CD14-positive monocyte (primary cell): ENCODE results near the gene TTC38. TPM values are rescaled to one million over a fixed set of nuclear protein-coding genes. Genes with fewer than 3 reads are reported as not detected.

Experiments used
- DNase-seq, 3 donors: peaks; one replicate each; pipeline ENCODE4 v3.0.0-alpha.2; 2011 to 2022
- H2AFZ ChIP-seq: 2 replicates; pipeline ENCODE4 v1.6.0; 2012; ENCODE audit warnings: mild to moderate bottlenecking, low read depth, low read length, inconsistent platforms; ENCODE audit not compliant: insufficient read depth, poor library complexity, severe bottlenecking
- H3K27ac ChIP-seq, 2 donors: 1 replicate in 1 of 2; 2 replicates in 1 of 2; pipeline ENCODE4 v1.5.1; 2012 to 2013; ENCODE audit warnings: low read length in 2 of 2, control low read depth in 1 of 2, inconsistent platforms in 1 of 2, low read depth in 1 of 2, mild to moderate bottlenecking in 1 of 2
- H3K27me3 ChIP-seq, 2 donors: one replicate each; pipeline versions ENCODE4 v1.6.0 to v1.6.1; 2011 to 2013; ENCODE audit warnings: low read length in 2 of 2; ENCODE audit not compliant: control insufficient read depth in 2 of 2, insufficient read depth in 2 of 2
- H3K36me3 ChIP-seq, 2 donors: replicated peaks in 1 of 2; 1 replicate in 1 of 2; 2 replicates in 1 of 2; pipeline versions ENCODE4 v1.5.1 to v1.6.1; 2012 to 2013; ENCODE audit warnings: low read length in 2 of 2, control low read depth in 1 of 2, inconsistent platforms in 1 of 2, mild to moderate bottlenecking in 1 of 2; ENCODE audit not compliant: insufficient read depth in 2 of 2, control insufficient read depth in 1 of 2
- H3K4me1 ChIP-seq, 2 donors: 1 replicate in 1 of 2; 2 replicates in 1 of 2; pipeline versions ENCODE4 v1.5.1 to v1.6.1; 2012 to 2013; ENCODE audit warnings: low read length in 2 of 2, control low read depth in 1 of 2, inconsistent platforms in 1 of 2, mild to moderate bottlenecking in 1 of 2, moderate library complexity in 1 of 2; ENCODE audit not compliant: insufficient read depth in 2 of 2, control insufficient read depth in 1 of 2
- H3K4me2 ChIP-seq: replicated peaks from 2 replicates; pipeline ENCODE3; 2012; ENCODE audit warnings: low read length, moderate library complexity, mild to moderate bottlenecking; ENCODE audit not compliant: poor library complexity, severe bottlenecking; ENCODE audit errors: extremely low read depth
- H3K4me3 ChIP-seq, 3 experiments: fragments of 200-600 bp in 1 of 3; sonication (generic) in 1 of 3; replicated peaks in 1 of 3; 1 replicate in 2 of 3; 2 replicates in 1 of 3; pipeline ENCODE4 v1.5.1; 2011 to 2013; ENCODE audit warnings: low read length in 3 of 3, mild to moderate bottlenecking in 3 of 3, control low read depth in 2 of 3, low read depth in 2 of 3, inconsistent platforms in 1 of 3, moderate library complexity in 1 of 3
- H3K79me2 ChIP-seq: 2 replicates; pipeline ENCODE4 v1.6.0; 2012; ENCODE audit warnings: mild to moderate bottlenecking, control low read depth, inconsistent platforms, low read length, moderate library complexity; ENCODE audit not compliant: insufficient read depth
- H3K9ac ChIP-seq: 2 replicates; pipeline ENCODE4 v1.6.0; 2017; ENCODE audit warnings: low read length, mild to moderate bottlenecking; ENCODE audit not compliant: insufficient read depth, poor library complexity, severe bottlenecking
- H3K9me3 ChIP-seq, 2 donors: replicated peaks in 1 of 2; 1 replicate in 1 of 2; 2 replicates in 1 of 2; pipeline versions ENCODE4 v1.5.1 to v1.6.1; 2012 to 2013; ENCODE audit warnings: low read length in 2 of 2, control low read depth in 1 of 2; ENCODE audit not compliant: control insufficient read depth in 1 of 2, insufficient read depth in 1 of 2
- H4K20me1 ChIP-seq: 2 replicates; pipeline ENCODE4 v1.6.0; 2012; ENCODE audit warnings: mild to moderate bottlenecking, low read length, control low read depth, moderate library complexity; ENCODE audit not compliant: insufficient read depth
- H3K27ac Mint-ChIP-seq, 7 donors: one replicate each; pipeline ENCODE4 v1.8.0; 2020; ENCODE audit warnings: mild to moderate bottlenecking in 7 of 7, mixed read lengths in 7 of 7, moderate library complexity in 6 of 7, inconsistent platforms in 2 of 7
- H3K27me3 Mint-ChIP-seq, 3 donors: one replicate each; pipeline ENCODE4 v1.8.0; 2021 to 2022; ENCODE audit warnings: low read depth in 3 of 3, mild to moderate bottlenecking in 3 of 3, mixed read lengths in 3 of 3, moderate library complexity in 3 of 3, inconsistent platforms in 1 of 3
- H3K36me3 Mint-ChIP-seq, 2 donors: one replicate each; pipeline ENCODE4 v1.8.0; 2020; ENCODE audit warnings: mixed read lengths in 2 of 2, inconsistent platforms in 1 of 2, mild to moderate bottlenecking in 1 of 2
- H3K4me1 Mint-ChIP-seq: one replicate; pipeline ENCODE4 v1.8.0; 2020; ENCODE audit warnings: mild to moderate bottlenecking, mixed read lengths
- H3K4me3 Mint-ChIP-seq, 2 donors: one replicate each; pipeline ENCODE4 v1.8.0; 2020; ENCODE audit warnings: mild to moderate bottlenecking in 2 of 2, mixed read lengths in 2 of 2, moderate library complexity in 1 of 2
- H3K9me3 Mint-ChIP-seq, 7 donors: one replicate each; pipeline ENCODE4 v1.8.0; 2020 to 2022; ENCODE audit warnings: mixed read lengths in 7 of 7, mild to moderate bottlenecking in 6 of 7, moderate library complexity in 6 of 7, inconsistent platforms in 2 of 7
- WGBS: methylation state at CpG from one replicate; pipeline ENCODE4 v1.1.5; 2013; ENCODE audit warnings: missing lambda C conversion rate; ENCODE audit not compliant: insufficient coverage; 5-methylcytosine and 5-hydroxymethylcytosine counted together
- intact Hi-C, 2 donors: fragments of 100-400 bp; cut with micrococcal nuclease; formaldehyde crosslinking; loops; one replicate each; pipeline versions ENCODE4 v1.15.0 to v1.15.1; 2023
- polyA plus RNA-seq, 3 donors: library from polyadenylated mRNA; depleted of rRNA in 1 of 3; unstranded in 2 of 3; stranded (reverse) in 1 of 3; fragments of 300-500 nt in 2 of 3; fragments of >200 nt in 1 of 3; fragmentation: Illumina TruSeq in 2 of 3; gene quantifications; 1 replicate in 2 of 3; 2 replicates in 1 of 3; pipeline ENCODE4 v1.2.3, GENCODE V29; 2012 to 2021
- TF ChIP-seq, protein P1 (sequence below): fragments of 200-600 bp; IDR thresholded peaks from one replicate; pipeline ENCODE4 v1.8.0; 2022; ENCODE audit warnings: antibody characterized with exemption, mild to moderate bottlenecking

Gene TTC38
- polyA plus RNA-seq, 3 donors: 14.7 to 22.5 (median 17.0) TPM

DNA sequence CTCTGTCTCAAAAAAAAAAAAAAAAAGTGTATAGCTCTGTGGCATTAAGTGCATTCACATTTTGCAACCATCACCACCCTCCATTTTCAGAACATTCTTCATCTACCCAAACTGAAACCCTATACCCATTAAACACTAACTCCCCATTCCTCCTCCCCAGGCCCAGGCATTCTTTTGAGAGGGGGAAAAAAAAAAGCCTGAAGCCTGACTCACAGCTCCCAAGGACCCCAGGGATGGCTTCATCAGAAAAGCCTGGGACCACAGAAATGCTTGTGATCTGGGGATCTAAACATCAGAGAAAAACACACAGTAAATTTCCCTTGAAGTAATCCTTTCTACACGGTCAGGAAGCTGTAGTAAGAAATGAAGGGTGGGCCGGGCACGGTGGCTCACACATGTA lies 18.2 kb downstream of the TTC38 start:
- Histone ChIP-seq H3K36me3 (peaks cover 46 to 64% of the 10 kb centered on the region in 2 donors), H3K9me3 (no peaks in the 10 kb centered on the region), H3K9ac (no peak overlapping the region), H3K27me3 (no peaks in the 10 kb centered on the region), H3K4me1 (peaks cover 19 to 21% of the 10 kb centered on the region in 2 donors), H3K79me2 (no peaks in the 10 kb centered on the region), H3K27ac (no peak overlapping the region), H4K20me1 (no peaks in the 10 kb centered on the region), H3K4me2 (no peak overlapping the region), H2AFZ (no peak overlapping the region), H3K4me3 (no peak overlapping the region)
- H3K4me1 Mint-ChIP-seq: peaks cover 18% of the 10 kb centered on the region
- no peak for DNase-seq
- WGBS: no CpG with 5 or more reads among the region's 3 CpGs
- peaks cover 0 to 1% (median 1%) of the 10 kb centered on the region in 3 donors for H3K27me3 Mint-ChIP-seq
- H3K9me3 Mint-ChIP-seq: peaks cover 0 to 2% (median 0%) of the 10 kb centered on the region in 7 donors
- H3K36me3 Mint-ChIP-seq: peaks cover 64 to 77% of the 10 kb centered on the region in 2 donors
- intact Hi-C loops: no loop called here
- TF ChIP-seq, protein P1, sequence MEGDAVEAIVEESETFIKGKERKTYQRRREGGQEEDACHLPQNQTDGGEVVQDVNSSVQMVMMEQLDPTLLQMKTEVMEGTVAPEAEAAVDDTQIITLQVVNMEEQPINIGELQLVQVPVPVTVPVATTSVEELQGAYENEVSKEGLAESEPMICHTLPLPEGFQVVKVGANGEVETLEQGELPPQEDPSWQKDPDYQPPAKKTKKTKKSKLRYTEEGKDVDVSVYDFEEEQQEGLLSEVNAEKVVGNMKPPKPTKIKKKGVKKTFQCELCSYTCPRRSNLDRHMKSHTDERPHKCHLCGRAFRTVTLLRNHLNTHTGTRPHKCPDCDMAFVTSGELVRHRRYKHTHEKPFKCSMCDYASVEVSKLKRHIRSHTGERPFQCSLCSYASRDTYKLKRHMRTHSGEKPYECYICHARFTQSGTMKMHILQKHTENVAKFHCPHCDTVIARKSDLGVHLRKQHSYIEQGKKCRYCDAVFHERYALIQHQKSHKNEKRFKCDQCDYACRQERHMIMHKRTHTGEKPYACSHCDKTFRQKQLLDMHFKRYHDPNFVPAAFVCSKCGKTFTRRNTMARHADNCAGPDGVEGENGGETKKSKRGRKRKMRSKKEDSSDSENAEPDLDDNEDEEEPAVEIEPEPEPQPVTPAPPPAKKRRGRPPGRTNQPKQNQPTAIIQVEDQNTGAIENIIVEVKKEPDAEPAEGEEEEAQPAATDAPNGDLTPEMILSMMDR: no peak
- H3K4me3 Mint-ChIP-seq: no peak overlapping the region
- peak overlapping the region in 2 of 7 donors; percentile 55 to 60 for H3K27ac Mint-ChIP-seq

DNA sequence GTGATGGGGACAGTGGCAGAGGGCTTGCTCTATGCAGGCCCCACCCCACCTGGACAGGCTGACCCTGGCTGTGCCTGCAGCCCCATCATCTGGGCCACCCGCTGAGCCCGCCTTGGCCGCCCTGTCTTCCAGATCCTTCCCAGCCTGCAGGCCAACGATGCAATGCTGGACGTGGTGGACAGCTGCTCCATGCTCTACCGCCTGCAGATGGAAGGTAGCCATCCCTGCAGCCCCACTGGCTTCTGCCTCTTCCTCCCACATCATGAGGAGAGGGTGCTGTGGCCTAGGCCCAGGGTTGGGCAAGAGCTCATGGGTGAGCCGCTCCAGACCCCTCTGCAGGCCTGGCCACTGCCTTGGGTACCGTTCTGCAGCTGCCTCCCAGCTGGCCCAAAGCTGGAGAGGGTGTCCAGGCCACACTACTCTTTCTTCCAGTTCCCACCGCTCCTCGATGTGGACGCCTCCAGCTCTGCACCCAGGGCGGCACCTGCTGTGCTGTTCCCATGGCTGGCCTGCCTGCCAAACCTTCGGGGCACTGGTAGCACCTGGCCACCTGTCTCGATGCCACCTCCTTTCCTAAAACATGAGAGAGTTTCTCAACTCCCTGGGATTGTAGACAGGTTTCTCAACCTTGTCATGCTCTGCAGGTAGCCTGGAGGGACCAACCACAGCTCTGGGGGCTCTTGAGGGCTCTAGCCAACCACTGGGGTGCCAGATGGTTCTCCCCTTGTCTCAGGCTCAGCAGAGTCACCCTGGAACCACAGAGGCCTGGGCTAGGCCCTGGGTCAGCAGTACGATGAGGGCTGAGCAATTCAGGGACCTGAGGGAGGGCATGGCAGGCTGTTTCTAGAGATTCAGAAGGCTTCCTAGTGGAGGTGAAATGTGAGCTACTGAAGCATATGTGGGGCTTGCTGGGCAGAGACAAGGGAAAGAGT lies 19.4 kb downstream of the TTC38 start:
- Mint-ChIP-seq H3K27ac (peak overlapping the region in 5 of 7 donors; percentile 47 to 90 (median 77)), H3K27me3 (peaks cover 0 to 1% (median 1%) of the 10 kb centered on the region in 3 donors), H3K9me3 (peaks cover 3 to 11% (median 7%) of the 10 kb centered on the region in 7 donors), H3K4me3 (peak overlapping the region; percentile 65 to 67), H3K4me1 (peaks cover 18% of the 10 kb centered on the region), H3K36me3 (peaks cover 61 to 77% of the 10 kb centered on the region in 2 donors)
- no peaks in the 10 kb centered on the region for H3K27me3 ChIP-seq
- peak overlapping the region; percentile 59 for H3K9ac ChIP-seq
- 93% methylated on average over 14 of the region's 15 CpGs for WGBS
- H3K27ac ChIP-seq: peak overlapping the region; percentile 28 to 70
- no peaks in the 10 kb centered on the region for H4K20me1 ChIP-seq
- no peaks in the 10 kb centered on the region for H3K79me2 ChIP-seq
- H2AFZ ChIP-seq: peak overlapping the region; percentile 74
- no peak for DNase-seq
- peak overlapping the region; percentile 73 for H3K4me2 ChIP-seq
- H3K36me3 ChIP-seq: peaks cover 37 to 63% of the 10 kb centered on the region in 2 donors
- H3K4me1 ChIP-seq: peaks cover 19 to 21% of the 10 kb centered on the region in 2 donors
- peaks cover 0 to 7% of the 10 kb centered on the region in 2 donors for H3K9me3 ChIP-seq
- TF ChIP-seq, protein P1: no peak
- H3K4me3 ChIP-seq: peak overlapping the region in 1 of 3 experiments; percentile 68
- intact Hi-C loops: no loop called here
